DND-41 (cell line): ENCODE data around the gene RPL26.
"Not testable (repeated sequence)": the region's sequence is repeated elsewhere in the genome, so short reads cannot be mapped to it uniquely, and the experiment has no call there.

Source experiments
- ATAC-seq: fragments of 200-7000 bp; cut with Tn5 transposase; 3 replicates; pipeline ENCODE4 v1.9.1; 2021; ENCODE audit warnings: low read depth; ENCODE audit not compliant: insufficient read depth
- DNase-seq: peaks from one replicate; pipeline ENCODE4 v3.0.0-alpha.2; 2020
- H2AFZ ChIP-seq: 2 replicates; pipeline ENCODE4 v1.6.0; 2012; ENCODE audit warnings: low read depth, low read length
- H3K27ac ChIP-seq: 2 replicates; pipeline ENCODE4 v1.5.1; 2012; ENCODE audit warnings: low read length, inconsistent platforms
- H3K27me3 ChIP-seq: fragments of 200-600 bp; sonication (generic); 2 replicates; pipeline ENCODE4 v1.6.0; 2012; ENCODE audit warnings: low read length, mild to moderate bottlenecking, inconsistent platforms; ENCODE audit not compliant: insufficient read depth, poor library complexity
- H3K36me3 ChIP-seq: 2 replicates; pipeline ENCODE4 v1.5.1; 2012; ENCODE audit warnings: low read length, inconsistent platforms; ENCODE audit not compliant: insufficient read depth
- H3K4me1 ChIP-seq: 2 replicates; pipeline ENCODE4 v1.5.1; 2012; ENCODE audit warnings: mild to moderate bottlenecking, low read length; ENCODE audit not compliant: insufficient read depth
- H3K4me2 ChIP-seq: 2 replicates; pipeline ENCODE4 v1.6.0; 2012; ENCODE audit warnings: mild to moderate bottlenecking, moderate library complexity, low read length, inconsistent platforms; ENCODE audit not compliant: insufficient read depth
- H3K4me3 ChIP-seq, 2 experiments: fragments of 200-600 bp in 1 of 2; shearing (Covaris generic) in 1 of 2; 2 replicates each; pipeline ENCODE4 v1.5.1; 2012 to 2016; ENCODE audit warnings: inconsistent platforms in 2 of 2, low read length in 2 of 2, mild to moderate bottlenecking in 2 of 2, low read depth in 1 of 2, moderate library complexity in 1 of 2
- H3K79me2 ChIP-seq: 2 replicates; pipeline ENCODE4 v1.6.0; 2012; ENCODE audit warnings: low read length, inconsistent platforms; ENCODE audit not compliant: insufficient read depth
- H3K9ac ChIP-seq: 2 replicates; pipeline ENCODE4 v1.6.0; 2012; ENCODE audit warnings: low read depth, mild to moderate bottlenecking, inconsistent platforms, low read length, moderate library complexity
- H3K9me3 ChIP-seq: 2 replicates; pipeline ENCODE4 v1.5.1; 2012; ENCODE audit warnings: low read length, moderate library complexity, mild to moderate bottlenecking, inconsistent platforms; ENCODE audit not compliant: insufficient read depth, severe bottlenecking
- H4K20me1 ChIP-seq: 2 replicates; pipeline ENCODE4 v1.6.0; 2012; ENCODE audit warnings: low read length; ENCODE audit not compliant: insufficient read depth
- CTCF ChIP-seq: IDR thresholded peaks from 2 replicates; pipeline ENCODE4 v1.5.1; 2012; ENCODE audit warnings: borderline replicate concordance, low read length, moderate library complexity, mild to moderate bottlenecking; ENCODE audit not compliant: poor library complexity, severe bottlenecking; ENCODE audit errors: extremely low read depth
- EZH2 ChIP-seq: IDR thresholded peaks from 3 replicates; pipeline ENCODE4 v1.6.1; 2012; ENCODE audit warnings: borderline replicate concordance, low read depth, mild to moderate bottlenecking, moderate library complexity, low read length, inconsistent platforms; ENCODE audit not compliant: severe bottlenecking

RPL26 gene

GRCh38 chr17:8354236-8354635 lies 28.8 kb downstream of the RPL26 start:
- Histone ChIP-seq H3K27ac (no peak overlapping the region), H3K4me3 (no peak overlapping the region), H3K4me2 (no peak overlapping the region), H4K20me1 (no peaks in the 10 kb centered on the region), H3K9me3 (no peaks in the 10 kb centered on the region), H3K79me2 (no peaks in the 10 kb centered on the region), H3K27me3 (no peaks in the 10 kb centered on the region), H3K36me3 (no peaks in the 10 kb centered on the region), H2AFZ (no peak overlapping the region), H3K4me1 (no peaks in the 10 kb centered on the region), H3K9ac (no peak overlapping the region)
- no peak for DNase-seq
- no peak for TF ChIP-seq CTCF
- no peak for TF ChIP-seq EZH2
- no peak for ATAC-seq

- H3K4me2 ChIP-seq, result no peak overlapping the region
- no peak for ATAC-seq
- no peaks in the 10 kb centered on the region for H3K4me1 ChIP-seq
Measured at GRCh38 chr17:8353736-8354135, 29.3 kb downstream of the RPL26 start.

GRCh38 chr17:8350339-8350738 lies 32.7 kb downstream of the RPL26 start:
- Histone ChIP-seq H4K20me1 (no peaks in the 10 kb centered on the region), H3K36me3 (no peaks in the 10 kb centered on the region), H3K27ac (no peak overlapping the region), H3K9ac (no peak overlapping the region), H3K4me3 (no peak overlapping the region), H3K79me2 (no peaks in the 10 kb centered on the region), H3K4me2 (no peak overlapping the region), H2AFZ (no peak overlapping the region), H3K9me3 (no peaks in the 10 kb centered on the region), H3K4me1 (no peaks in the 10 kb centered on the region), H3K27me3 (peaks cover 4% of the 10 kb centered on the region)
- DNase-seq, result no peak
- TF ChIP-seq CTCF (no peak), EZH2 (no peak)
- no peak for ATAC-seq

More at GRCh38 chr17:8353736-8354135, 29.3 kb downstream of the RPL26 start:
- Histone ChIP-seq H3K4me3 (no peak overlapping the region), H3K9ac (no peak overlapping the region), H3K27ac (no peak overlapping the region), H3K79me2 (no peaks in the 10 kb centered on the region), H3K9me3 (no peaks in the 10 kb centered on the region), H4K20me1 (no peaks in the 10 kb centered on the region), H3K27me3 (no peaks in the 10 kb centered on the region), H2AFZ (no peak overlapping the region), H3K36me3 (no peaks in the 10 kb centered on the region)
- DNase-seq, result no peak
- no peak for TF ChIP-seq CTCF
- TF ChIP-seq EZH2, result no peak

- H3K9ac ChIP-seq, H4K20me1 ChIP-seq, ATAC-seq, H3K4me3 ChIP-seq, H3K79me2 ChIP-seq, H3K4me1 ChIP-seq, DNase-seq, H3K27ac ChIP-seq, H3K36me3 ChIP-seq, H3K4me2 ChIP-seq, H3K9me3 ChIP-seq, H3K27me3 ChIP-seq, H2AFZ ChIP-seq: not testable (repeated sequence)
Measured at GRCh38 chr17:8347001-8347400, 36.0 kb downstream of the RPL26 start.
